Stimulated activated CD4-positive, alpha-beta T cell treated with anti-CD3 and anti-CD28 coated beads, Interleukin-1b, Interleukin-23, amount 100 ng/mL, for 1 hour (primary cell): ENCODE results near the gene DDI2.

Source experiments
- DNase-seq, 2 donors: peaks; one replicate each; pipeline ENCODE4 v3.0.0-alpha.2; 2020; ENCODE audit warnings: low read depth in 2 of 2

Gene DDI2

DNA sequence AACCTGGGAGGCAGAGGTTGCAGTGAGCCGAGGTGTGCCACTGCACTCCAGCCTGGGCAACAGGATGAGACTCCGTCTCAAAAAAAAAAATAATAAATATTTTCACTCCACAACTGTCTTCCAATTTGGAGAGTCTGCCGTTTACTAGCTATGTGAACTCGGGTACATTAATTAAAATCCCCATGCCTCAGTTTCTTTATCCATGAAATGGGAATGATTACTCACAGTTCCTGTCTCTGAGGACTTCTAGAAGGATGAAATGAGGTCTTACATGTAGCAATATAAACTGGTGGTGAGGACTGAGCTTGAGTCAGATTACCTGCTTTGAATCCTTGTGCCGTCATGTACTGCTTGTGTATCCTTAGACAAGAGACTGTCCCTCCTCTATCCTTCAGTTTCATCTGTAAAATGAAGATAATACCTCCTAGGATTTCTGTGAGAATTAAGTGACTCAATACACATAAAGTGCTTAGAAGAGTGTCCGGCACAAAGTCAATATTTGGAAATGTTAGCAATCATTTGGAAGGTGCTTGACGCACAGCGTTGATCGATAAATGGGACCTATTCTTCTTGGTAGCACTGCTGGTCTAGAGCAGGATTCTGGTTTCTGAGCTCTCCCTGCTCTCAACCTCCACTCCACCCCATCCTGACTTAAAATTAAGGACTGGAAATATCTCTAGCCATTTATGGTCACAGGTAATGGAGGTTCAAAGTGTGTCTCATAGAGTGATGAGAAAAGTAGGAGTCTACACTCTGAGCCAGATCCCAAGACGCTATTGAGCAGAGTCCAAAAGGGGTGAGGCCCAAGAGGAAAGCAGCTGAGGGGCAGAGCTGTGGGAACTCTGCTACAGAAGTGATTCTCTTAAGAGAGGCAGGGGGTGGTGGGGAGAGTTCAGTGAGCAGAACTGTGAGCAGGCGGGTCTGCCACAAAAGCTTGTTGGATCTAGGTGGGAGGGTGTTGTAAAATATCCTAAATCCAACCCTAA is 11.6 kb upstream of the DDI2 start:
- no peak for DNase-seq

- no peak for DNase-seq
Observed at GRCh38 chr1:15609631-15610030, 7.6 kb upstream of the DDI2 start.

DNA sequence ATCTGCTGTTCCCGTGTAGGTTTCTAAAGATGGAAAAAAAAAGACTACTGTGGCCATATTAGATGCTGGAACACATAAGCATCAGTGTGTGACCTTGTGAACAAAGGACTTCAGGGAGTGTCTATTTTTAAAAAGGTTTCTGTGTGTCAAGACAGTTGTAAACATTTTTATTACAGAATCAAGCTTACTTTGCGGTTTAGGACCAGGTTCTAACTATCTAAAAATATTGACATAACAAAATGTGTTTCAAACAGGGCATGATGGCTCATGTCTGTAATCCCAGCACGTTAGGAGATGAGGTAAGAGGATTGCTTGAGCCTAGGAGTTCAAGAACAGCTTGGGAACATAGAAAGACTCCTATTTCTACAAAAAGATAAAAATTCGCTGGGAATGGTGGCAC is 7.1 kb upstream of the DDI2 start:
- no peak for DNase-seq

DNA sequence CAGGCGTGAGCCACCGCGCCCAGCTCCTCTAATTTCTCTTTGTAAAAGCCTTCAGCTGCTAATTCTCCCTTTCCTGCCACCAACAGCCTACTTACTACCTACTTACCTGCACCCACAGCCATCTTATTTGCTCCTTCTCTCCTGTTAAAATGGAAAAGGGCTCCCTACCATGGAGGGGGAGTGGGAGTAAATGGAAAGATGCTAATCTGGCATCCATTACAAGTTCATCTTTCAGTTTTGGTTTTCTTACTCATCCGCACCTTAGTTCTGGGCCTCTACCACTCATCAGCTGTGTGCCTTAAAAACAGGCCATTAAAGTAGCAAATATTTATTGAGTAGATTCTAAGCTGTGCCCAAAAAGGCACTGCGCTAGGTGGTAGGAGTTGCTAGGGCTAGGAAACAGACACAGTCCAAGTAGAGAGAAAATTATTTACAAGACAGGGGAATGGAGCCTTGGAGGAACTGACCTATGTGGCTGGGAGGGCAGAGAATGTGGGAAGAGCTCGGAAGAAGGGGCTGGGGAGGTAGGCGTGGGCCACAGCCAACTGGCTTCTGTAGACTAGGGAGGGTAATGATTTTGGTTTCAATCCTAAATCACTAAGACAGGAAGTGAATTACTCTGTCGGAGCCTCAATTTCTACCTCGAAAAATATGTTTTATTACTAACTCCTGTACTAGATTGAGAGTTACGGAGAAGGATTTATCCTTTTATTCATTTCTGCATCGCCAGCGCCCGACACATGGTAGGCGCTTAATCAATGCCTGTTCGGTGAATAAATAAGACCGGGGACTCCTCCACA is 685 bp upstream of the DDI2 start:
- no peak for DNase-seq

DNA sequence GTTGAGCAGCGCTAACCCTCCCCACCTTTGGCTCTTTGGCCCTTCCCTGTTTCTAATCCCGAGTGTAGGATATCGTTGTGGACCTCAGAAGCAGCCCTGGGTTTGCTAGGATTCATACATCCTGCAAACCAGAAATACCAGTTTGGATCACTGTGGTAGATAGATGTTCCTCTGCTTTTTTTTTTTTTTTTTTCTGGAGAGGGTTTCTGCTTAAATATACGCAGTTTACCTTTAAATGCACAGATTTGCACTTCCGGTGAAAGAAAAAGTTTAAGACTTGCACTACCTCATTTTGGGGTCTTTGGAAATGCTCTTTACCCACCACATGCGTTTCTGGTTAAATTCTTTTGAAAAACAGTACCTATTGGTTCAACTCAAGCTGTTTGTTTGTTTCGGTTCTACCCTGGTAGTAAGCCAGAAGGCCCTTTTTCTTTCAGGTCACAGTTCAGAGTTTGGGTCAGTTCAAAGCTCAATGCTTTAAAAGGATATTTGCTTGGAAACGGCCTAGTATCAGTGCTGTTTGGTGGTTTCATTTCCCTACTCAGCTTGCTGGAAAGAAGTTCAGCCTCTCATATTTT is 908 bp downstream of the DDI2 start:
- no peak for DNase-seq

- no peak for DNase-seq
Observed at GRCh38 chr1:15618655-15619525, 1.6 kb downstream of the DDI2 start.

GRCh38 chr1:15620155-15620545 is 2.9 kb downstream of the DDI2 start:
- no peak for DNase-seq

DNA sequence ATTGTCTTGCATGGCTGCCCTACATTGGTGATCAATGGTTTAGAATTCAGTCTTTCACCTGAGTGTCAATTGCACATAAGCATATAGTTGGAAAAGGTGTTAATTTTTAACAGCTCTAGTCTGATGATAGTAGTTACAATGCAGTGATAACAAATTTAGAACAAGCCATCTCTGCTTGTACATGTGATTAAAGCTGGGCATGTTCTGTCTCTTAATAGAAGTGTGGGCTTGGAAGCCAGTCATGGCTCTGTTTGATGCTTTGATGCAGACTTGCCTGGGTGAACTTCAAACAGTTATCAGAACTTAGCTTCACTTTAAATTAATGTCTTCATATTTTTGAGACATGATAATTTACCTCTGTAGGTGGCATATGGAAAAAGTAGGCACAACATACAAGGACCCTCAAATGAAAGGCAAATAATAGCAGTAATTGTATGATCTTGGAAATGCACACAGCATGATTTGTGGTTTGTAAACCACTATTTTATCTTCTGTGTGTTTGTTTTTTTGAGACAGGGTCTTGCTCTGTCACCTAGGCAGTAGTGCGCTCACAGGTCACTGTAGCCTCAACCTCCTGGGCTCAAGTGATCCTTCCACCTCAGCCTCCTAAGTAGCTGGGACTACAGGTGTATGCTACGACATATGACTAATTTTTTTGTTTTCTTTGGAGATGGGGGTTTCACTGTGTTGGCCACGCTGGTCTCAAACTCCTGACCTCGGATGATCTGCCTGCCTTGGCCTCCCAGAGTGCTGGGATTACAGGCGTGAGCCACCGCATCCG is 3.8 kb downstream of the DDI2 start:
- no peak for DNase-seq

DNA sequence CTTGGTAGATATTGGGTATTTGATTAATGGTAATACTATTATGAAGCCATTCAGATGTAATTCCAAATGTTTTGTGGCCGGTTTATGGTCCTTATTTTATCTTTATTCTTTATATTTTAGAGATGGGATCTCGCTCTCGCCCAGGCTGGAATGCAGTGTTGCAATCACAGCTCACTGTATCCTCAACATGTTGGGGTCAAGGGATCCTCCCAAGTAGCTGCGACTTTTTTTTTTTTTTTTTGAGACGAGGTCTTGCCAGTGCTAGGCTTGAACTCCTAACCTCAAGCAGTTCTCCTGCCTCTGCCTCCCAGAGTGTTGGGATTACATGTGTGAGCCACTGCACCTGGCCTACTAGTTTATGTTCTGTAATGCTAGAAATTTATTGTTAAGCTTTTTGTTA is 4.7 kb downstream of the DDI2 start:
- no peak for DNase-seq

DNA sequence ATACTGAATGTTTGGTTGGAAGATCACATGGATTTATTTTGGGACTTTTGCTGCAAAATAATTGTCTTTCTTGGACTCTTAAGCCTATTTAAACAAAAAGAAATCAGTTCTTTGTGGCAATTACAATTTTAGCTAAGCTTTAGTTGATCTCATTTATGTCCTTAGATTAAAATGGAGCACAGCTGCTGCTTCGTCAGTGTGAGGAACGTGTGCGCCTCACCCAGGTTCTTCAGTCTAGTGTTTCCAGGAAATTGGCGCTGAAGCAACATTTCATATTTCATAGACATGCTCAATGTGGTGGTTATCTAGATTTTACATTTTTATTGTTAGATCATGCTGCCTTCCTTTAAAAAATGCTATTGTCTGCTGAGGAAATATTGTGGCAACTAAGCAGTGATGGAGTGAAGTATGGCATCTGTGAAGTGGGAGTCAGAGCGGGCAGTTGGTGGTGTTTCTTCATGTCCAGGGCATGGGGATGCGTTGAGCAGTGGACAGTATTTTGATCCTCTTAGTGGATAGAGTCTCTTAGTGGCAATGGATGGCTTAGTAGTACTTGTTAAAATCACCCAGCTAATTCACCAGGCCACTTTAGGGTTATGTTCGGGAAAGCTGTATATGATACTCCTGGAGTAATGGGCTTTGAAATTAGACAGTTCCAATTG is 5.6 kb downstream of the DDI2 start:
- no peak for DNase-seq

GRCh38 chr1:15623435-15623834 is 6.2 kb downstream of the DDI2 start:
- DNase-seq, result no peak

DNA sequence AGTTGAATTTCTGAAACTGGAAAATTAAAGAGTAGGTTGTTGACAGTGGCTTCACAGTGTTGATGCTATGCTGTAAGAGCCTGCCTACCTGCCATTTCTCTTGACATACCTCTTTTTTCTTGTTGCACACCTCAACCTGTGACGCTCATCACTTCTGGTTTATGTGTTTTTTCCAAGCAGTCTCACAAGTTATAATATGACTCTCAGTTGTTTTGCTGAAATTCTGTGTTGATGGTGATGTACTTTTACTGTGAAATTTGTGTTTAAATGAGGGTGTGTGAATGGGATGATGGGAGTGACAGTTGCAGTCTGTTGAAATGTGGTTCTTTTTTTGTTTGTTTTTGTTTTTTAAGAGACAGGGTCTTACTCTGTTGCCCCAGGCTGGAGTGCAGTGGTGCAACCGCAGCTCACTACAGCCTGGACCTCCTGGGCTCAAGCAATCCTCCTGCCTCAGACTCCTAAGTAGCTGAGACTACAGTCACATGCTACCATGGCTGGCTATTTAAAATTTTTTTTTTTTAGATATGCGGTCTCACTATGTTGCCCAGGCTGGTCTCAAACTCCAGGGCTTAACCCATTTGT is 7.0 kb downstream of the DDI2 start:
- no peak for DNase-seq

DNA sequence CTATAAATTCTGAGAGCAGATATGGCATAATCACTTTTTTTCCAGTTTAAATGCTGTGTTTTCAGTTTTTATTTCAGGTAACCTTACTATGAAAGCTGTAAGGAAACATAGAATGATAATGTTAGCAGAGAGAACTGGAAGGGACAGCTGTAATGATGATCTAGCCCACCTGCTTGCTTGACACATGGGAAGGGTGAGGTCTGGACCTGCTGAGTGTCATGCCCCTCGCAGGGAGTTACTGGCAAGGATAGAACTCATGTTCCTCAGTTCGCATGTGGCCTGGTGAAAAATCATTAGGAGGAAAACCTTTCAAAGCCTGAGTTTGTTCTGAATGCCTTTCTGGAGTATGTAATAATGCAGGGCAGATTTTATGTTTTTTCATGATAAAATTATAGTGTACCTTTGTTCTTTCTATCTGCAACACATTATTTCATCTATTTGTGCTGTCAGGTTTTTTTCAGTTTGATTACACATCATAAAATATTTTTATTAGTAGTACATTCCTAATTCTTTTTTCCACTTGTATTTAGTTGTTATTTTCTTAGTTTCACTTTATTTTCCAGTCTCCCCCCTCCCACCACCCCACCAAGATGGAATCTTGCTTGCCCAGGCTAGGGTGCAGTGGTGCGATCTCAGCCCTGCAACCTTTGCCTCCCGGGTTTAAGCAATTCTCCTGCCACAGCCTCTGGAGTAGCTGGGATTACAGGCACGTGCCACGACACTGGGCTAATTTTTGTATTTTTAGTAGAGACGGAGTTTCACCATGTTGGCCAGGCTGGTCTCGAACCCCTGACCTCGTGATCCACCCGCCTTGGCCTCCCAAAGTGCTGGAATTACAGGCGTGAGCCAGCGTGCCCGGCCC is 8.0 kb downstream of the DDI2 start:
- no peak for DNase-seq

DNA sequence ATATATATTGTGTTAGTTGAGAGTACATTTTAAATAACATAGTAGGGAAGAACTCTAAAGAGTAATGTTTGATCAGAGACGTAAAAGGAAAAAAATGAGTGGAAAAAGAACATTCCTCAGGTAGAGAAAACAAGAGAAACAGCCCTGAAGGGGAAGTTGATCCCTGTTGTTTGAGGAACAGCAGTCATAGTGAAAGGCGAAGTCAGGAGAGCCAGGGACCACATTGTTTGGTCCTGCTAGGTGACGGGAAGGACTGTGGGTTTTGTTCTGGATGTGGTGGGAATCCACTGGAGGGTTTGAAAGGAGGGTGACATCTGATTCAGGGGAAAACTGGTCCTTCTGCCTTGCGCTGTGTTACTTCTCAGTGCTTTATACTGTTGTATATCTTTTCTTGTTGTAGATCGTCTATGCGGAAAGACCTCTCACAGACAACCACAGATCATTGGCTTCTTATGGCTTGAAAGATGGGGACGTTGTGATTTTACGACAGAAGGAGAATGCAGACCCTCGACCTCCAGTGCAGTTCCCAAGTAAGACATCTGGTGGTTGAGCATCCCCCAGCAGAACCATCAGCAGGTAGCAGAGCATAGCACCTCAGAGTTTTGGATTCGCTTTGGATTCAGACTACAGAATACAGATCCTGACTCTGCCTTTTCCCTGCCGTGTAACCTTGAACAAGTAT is 9.2 kb downstream of the DDI2 start:
- no peak for DNase-seq

GRCh38 chr1:15627343-15627988 is 10.2 kb downstream of the DDI2 start:
- DNase-seq, result no peak

- no peak for DNase-seq
Observed at GRCh38 chr1:15628003-15628402, 10.7 kb downstream of the DDI2 start.

- no peak for DNase-seq
Observed at GRCh38 chr1:15633756-15634420, 16.6 kb downstream of the DDI2 start.
